Right renal cortex interstitium (tissue), 3 donors: Measurements from ENCODE around the gene ELAVL2. TPM values are rescaled to one million over a fixed set of nuclear protein-coding genes. Genes with fewer than 3 reads are reported as not detected.

Source experiments
- DNase-seq, 3 donors: peaks; one replicate each; pipeline ENCODE4 v3.0.0-alpha.2; 2013; ENCODE audit warnings: low read depth in 3 of 3, low spot score in 2 of 3
- polyA plus RNA-seq, 3 donors: library from polyadenylated mRNA; unstranded; fragments of 120-200 nt; gene quantifications; one replicate each; pipeline ENCODE4 v1.2.1, GENCODE V29; 2013; ENCODE audit not compliant: insufficient read length in 3 of 3

Gene ELAVL2
- polyA plus RNA-seq, 3 donors = 3.4 to 4.4 (median 3.6) TPM

DNA sequence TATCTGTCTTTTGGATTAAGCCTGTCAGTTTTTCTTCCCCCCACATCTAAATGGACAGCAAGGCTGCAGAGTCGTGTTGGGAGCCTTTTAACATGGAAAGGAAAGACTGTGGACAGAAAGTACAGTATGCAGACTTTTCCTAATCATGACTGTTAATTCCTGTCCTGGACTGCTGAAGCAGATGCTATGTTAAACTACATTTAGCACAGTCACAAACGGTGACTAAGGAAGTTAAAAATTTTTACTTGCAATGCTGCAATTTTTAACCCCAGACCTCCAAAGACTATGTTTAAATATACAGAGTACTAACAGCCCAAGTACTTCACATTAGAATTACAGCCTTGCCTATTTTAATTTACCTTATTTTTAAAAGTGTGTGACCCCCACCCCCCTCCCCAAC lies 51.8 kb downstream of the ELAVL2 start:
- no peak for DNase-seq

DNA sequence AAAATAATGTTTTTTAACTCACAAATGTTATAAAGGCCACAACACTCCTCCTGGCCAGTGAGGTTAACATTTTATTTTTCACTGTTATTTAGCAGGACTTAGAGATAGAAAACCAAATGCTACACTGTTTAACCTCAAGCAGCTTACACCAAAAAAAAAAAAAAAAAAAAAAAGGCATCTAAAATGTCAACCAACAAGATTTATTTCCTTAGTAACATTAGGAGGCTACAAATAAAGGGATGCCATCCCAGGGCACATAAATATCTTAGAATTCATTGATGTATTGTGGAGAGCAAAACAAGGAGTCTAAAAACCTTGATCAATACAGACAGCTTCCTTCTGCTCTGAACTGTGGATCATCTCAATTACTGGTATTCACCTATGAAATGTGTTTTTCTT lies 53.7 kb downstream of the ELAVL2 start:
- DNase-seq = no peak

- no peak for DNase-seq
Observed at GRCh38 chr9:23771746-23772384, 54.2 kb downstream of the ELAVL2 start.

- no peak for DNase-seq
Observed at GRCh38 chr9:23769307-23769935, 56.6 kb downstream of the ELAVL2 start.

DNA sequence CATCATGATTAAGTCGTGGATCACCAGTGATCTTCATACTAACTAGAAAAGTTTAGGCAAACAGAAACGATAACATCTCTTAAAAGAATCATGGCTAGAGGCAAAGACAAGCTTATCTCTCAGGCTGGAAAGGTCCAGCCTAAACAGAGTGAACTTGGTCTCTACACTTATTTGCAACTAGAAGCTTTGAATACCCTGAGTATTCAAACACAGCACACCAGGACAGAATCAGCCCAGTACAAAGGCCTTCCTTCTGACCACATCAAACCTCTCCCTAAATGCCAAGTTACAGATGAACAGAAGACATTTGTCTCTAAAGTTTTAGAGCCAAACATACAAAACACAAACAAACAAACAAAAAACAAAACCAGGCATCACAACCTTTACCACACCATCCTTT lies 57.2 kb downstream of the ELAVL2 start:
- DNase-seq = no peak

GRCh38 chr9:23766613-23767012 lies 59.4 kb downstream of the ELAVL2 start:
- DNase-seq = no peak

DNA sequence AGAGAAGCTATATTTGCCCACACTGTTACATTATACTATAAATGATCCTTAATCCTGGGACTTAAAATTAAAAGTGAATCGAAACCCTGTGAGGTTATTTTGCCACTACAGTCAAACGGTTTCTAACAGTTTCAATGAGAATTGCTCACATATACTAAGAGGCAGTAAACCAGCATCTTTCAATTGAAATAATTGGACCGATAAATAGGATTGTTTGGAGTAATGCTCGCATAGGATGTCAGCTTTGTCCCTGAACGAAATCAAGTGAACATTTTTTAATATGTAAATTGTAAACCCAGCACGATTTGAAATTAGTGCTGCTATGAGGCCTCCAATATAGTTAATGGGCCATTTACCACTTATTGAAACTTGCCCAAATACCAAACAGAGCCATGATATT lies 60.5 kb downstream of the ELAVL2 start:
- no peak for DNase-seq

GRCh38 chr9:23764219-23764618 lies 61.8 kb downstream of the ELAVL2 start:
- no peak for DNase-seq

- no peak for DNase-seq
Observed at GRCh38 chr9:23754551-23754950, 71.5 kb downstream of the ELAVL2 start.

- no peak for DNase-seq
Observed at GRCh38 chr9:23752859-23753258, 73.2 kb downstream of the ELAVL2 start.

GRCh38 chr9:23751633-23752032 lies 74.4 kb downstream of the ELAVL2 start:
- no peak for DNase-seq

DNA sequence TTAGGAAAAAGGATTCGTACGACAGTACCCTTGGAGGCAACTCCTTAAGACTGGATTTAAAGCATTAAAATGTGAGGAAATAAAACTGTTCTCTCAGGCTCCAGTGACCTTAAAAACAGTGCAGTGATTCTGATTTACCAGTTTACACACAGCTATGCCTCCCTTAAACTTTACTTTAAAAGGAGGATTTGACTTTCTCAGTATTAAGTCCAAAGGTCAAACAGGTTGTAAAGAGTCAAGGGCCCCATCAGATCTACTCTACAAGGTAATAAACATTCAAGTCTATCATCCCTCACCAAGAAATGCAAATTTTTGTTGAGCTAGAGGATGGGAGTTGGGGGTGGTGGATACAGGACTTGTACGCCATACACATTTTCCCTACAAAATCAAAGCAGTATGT lies 75.2 kb downstream of the ELAVL2 start:
- DNase-seq = no peak

DNA sequence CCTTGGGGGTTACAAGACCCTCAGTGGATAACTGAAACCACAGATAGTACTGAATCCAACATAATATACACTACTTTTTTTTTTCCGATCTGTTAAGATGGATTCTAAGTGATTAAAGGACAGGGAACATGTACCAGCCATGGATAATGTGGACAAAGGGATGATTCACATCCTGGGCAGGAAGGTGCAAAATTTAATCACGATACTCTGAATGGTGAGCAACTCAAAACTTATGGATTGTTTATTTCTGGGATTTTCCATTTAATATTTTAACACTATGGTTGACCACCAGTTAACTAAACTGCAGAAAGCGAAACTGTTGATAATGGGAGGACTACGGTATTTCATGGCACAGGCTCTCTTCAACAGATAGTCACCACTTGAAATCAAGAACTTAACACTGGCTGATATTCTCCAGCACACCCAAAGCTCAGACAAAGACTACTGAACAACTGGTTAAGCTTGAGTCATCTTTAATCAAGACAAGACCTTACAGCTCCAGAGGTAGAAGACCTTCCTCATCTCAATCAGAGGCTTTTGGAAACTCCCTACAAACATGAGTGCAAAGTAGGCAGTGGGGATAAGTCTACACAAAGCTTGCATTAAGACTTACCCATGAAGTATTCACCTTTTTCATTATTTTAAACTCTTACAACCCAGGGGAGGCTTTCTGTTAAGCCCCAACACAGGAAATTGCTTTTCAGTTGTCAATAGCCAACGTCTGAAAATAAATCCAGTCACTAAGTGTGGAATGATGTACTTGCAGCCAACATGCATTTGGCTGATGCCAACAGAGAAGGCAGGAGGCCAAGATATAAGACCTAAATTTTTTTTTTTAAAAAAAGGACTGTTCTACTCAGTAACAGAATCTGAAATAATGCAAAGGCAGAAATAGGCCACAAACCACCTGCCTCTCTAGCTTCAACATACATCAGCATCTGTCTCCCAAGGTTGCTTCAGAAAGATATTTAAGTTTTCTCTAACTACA lies 78.7 kb downstream of the ELAVL2 start:
- no peak for DNase-seq

DNA sequence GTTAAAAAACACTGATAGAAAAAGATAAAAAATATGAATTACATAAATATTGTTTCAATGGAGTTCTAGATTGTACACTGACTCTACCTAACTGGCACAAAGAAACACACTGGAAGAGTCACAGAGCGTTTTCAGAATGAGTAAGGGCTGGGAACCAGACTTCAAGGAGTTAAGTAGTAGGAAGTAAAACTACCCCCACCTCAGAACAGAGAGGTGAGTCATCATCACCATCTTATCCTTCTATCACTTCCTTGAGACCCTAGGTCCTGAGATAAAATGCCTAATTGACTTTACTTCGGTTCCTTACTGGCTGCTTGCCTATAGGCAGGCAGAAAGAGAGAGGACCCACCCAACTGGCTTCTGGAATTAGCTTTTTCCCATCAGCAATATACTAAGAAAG lies 79.7 kb downstream of the ELAVL2 start:
- no peak for DNase-seq

DNA sequence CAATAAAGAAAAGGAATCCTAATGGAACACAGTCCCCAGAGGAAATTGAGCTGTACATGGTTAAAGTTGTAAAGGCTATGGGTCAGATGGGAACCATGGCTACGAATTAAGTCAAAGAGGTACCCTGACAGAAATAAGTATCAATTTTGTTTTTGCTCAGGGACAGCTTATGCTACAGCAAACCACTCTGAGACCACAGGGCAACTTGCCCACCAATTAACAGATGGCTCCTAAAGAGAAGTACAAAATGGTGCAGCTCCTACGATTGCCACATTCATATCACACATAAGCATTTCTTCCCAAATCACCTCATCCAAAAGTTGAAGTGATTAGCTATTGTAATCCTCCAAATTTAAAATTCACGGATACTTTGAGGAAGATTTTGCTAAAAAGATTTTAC lies 83.0 kb downstream of the ELAVL2 start:
- no peak for DNase-seq

DNA sequence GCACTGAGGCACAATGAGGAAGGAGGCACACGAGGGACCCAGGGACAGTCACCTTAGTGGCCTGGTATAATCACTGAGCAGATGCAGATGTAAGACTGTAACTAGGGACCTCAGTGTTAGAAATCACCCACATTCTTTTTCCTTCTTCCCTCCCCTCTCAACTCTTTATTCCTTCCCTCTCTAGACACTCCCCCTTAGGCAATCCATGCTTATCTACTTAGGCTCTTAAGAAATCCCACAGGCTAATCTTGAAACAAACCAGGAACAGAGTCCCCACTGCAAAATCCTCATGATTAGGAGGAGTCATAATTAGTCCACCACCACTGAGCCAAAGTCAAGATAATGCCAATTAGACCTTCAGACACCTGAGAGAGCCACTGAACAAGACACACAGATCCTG lies 84.7 kb downstream of the ELAVL2 start:
- DNase-seq = no peak

- no peak for DNase-seq
Observed at GRCh38 chr9:23740531-23740930, 85.5 kb downstream of the ELAVL2 start.

DNA sequence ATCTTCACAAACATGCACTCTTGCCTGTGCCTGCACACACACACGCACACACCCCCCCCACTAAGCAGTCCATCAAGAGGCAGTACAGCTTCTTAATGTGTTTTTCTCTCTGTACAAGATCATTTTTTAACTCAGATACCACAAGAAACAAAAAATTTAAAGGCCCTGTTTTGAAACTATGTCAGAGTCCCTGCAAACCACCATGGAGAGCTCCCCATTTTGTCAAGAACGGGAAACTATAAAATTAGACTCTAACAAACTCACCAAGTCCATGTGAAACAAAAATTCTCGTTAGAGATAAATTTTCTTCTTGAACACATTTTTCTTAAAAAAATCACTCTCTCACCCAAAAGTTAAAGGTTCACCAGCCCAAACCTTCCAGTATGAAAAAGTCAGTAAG lies 86.3 kb downstream of the ELAVL2 start:
- no peak for DNase-seq

GRCh38 chr9:23736293-23736692 lies 89.7 kb downstream of the ELAVL2 start:
- no peak for DNase-seq

- no peak for DNase-seq
Observed at GRCh38 chr9:23733495-23734078, 92.5 kb downstream of the ELAVL2 start.

GRCh38 chr9:23731353-23731752 lies 94.7 kb downstream of the ELAVL2 start:
- peak; percentile 13 to 47 (median 23) for DNase-seq
